Liver (tissue), 9 donors: ENCODE results near the gene PEX19. TPM values are rescaled to one million over a fixed set of nuclear protein-coding genes. Genes with fewer than 3 reads are reported as not detected.

Experiments
- DNase-seq: peaks from one replicate; pipeline ENCODE4 v3.0.0-alpha.2; 2017; ENCODE audit warnings: low spot score
- H3K27ac ChIP-seq, 2 donors: one replicate each; pipeline ENCODE4 v1.7.0; 2013; ENCODE audit warnings: inconsistent platforms in 2 of 2, low read length in 2 of 2, control low read depth in 1 of 2, low read depth in 1 of 2, mild to moderate bottlenecking in 1 of 2
- H3K27me3 ChIP-seq, 4 donors: one replicate each; pipeline versions ENCODE4 v1.6.1 to v1.7.0; 2013; ENCODE audit warnings: low read length in 3 of 4, inconsistent platforms in 1 of 4, mild to moderate bottlenecking in 1 of 4, moderate library complexity in 1 of 4; ENCODE audit not compliant: control insufficient read depth in 4 of 4, insufficient read depth in 4 of 4
- H3K36me3 ChIP-seq, 4 donors: one replicate each; pipeline versions ENCODE4 v1.6.1 to v1.7.0; 2013; ENCODE audit warnings: low read length in 3 of 4, mild to moderate bottlenecking in 3 of 4, low read depth in 1 of 4, moderate library complexity in 1 of 4; ENCODE audit not compliant: control insufficient read depth in 4 of 4, insufficient read depth in 3 of 4
- H3K4me1 ChIP-seq, 4 donors: one replicate each; pipeline versions ENCODE4 v1.6.1 to v1.7.0; 2013; ENCODE audit warnings: low read length in 3 of 4, mild to moderate bottlenecking in 3 of 4, moderate library complexity in 1 of 4; ENCODE audit not compliant: control insufficient read depth in 4 of 4, insufficient read depth in 4 of 4
- H3K4me3 ChIP-seq, 3 donors: one replicate each; pipeline versions ENCODE4 v1.6.1 to v1.7.0; 2013; ENCODE audit warnings: low read length in 3 of 3, control low read depth in 1 of 3, low read depth in 1 of 3, mild to moderate bottlenecking in 1 of 3
- H3K9ac ChIP-seq, 2 donors: one replicate each; pipeline ENCODE4 v1.7.0; 2013; ENCODE audit warnings: low read length in 2 of 2, mild to moderate bottlenecking in 2 of 2, moderate library complexity in 2 of 2, control low read depth in 1 of 2, low read depth in 1 of 2
- H3K9me3 ChIP-seq, 4 donors: one replicate each; pipeline versions ENCODE4 v1.6.1 to v1.7.0; 2013; ENCODE audit warnings: low read length in 3 of 4; ENCODE audit not compliant: control insufficient read depth in 4 of 4
- ATF3 ChIP-seq: IDR thresholded peaks from 2 replicates; pipeline ENCODE4 v1.6.1; 2016; ENCODE audit warnings: antibody characterized with exemption
- CTCF ChIP-seq: fragments of 150-350 bp; IDR thresholded peaks from 2 replicates; pipeline ENCODE4 v1.5.1; 2017; ENCODE audit warnings: improper control_type of control experiment, low read depth, low read length; ENCODE audit not compliant: missing input control
- EGR1 ChIP-seq, 2 donors: IDR thresholded peaks; 2 replicates each; pipeline ENCODE4 v1.6.1; 2016 to 2018; ENCODE audit warnings: antibody characterized with exemption in 2 of 2, low read depth in 2 of 2
- FOXA1 ChIP-seq: IDR thresholded peaks from 2 replicates; pipeline ENCODE4 v1.6.1; 2016; ENCODE audit warnings: antibody characterized with exemption
- FOXA2 ChIP-seq: IDR thresholded peaks from 2 replicates; pipeline ENCODE4 v1.6.1; 2016; ENCODE audit warnings: antibody characterized with exemption
- GABPA ChIP-seq, 2 donors: IDR thresholded peaks in 1 of 2; conservative IDR thresholded peaks in 1 of 2; 2 replicates each; pipeline ENCODE4 v1.6.1; 2016; ENCODE audit warnings: antibody characterized with exemption in 2 of 2, mild to moderate bottlenecking in 1 of 2, moderate library complexity in 1 of 2
- HNF4A ChIP-seq, 2 donors: conservative IDR thresholded peaks; 2 replicates each; pipeline ENCODE4 v1.6.1; 2016; ENCODE audit warnings: antibody characterized with exemption in 2 of 2, mild to moderate bottlenecking in 2 of 2
- HNF4G ChIP-seq: IDR thresholded peaks from 2 replicates; pipeline ENCODE4 v1.6.1; 2016; ENCODE audit warnings: antibody characterized with exemption
- JUND ChIP-seq, 2 donors: IDR thresholded peaks; 2 replicates each; pipeline ENCODE4 v1.6.1; 2016; ENCODE audit warnings: antibody characterized with exemption in 2 of 2
- MAX ChIP-seq: IDR thresholded peaks from 2 replicates; pipeline ENCODE4 v1.6.1; 2016; ENCODE audit warnings: antibody characterized with exemption
- NR2F2 ChIP-seq: IDR thresholded peaks from 2 replicates; pipeline ENCODE4 v1.6.1; 2016; ENCODE audit warnings: antibody characterized with exemption
- REST ChIP-seq: IDR thresholded peaks from 2 replicates; pipeline ENCODE4 v1.6.1; 2016; ENCODE audit warnings: antibody characterized with exemption, mild to moderate bottlenecking
- RXRA ChIP-seq, 2 donors: IDR thresholded peaks; 2 replicates each; pipeline ENCODE4 v1.6.1; 2017 to 2018; ENCODE audit warnings: antibody characterized with exemption in 2 of 2, mild to moderate bottlenecking in 1 of 2
- TAF1 ChIP-seq: conservative IDR thresholded peaks from 2 replicates; pipeline ENCODE4 v1.6.1; 2016; ENCODE audit warnings: antibody characterized with exemption, mild to moderate bottlenecking
- YY1 ChIP-seq: IDR thresholded peaks from 2 replicates; pipeline ENCODE4 v1.6.1; 2016; ENCODE audit warnings: antibody characterized with exemption, mild to moderate bottlenecking
- ZBTB33 ChIP-seq: IDR thresholded peaks from 2 replicates; pipeline ENCODE4 v1.6.1; 2016; ENCODE audit warnings: antibody characterized with exemption
- polyA plus RNA-seq, 2 donors: library from polyadenylated mRNA; stranded (reverse) in 1 of 2; unstranded in 1 of 2; fragments of 200-250 nt in 1 of 2; fragments of >200 nt in 1 of 2; fragmentation: Nextera tagmentation in 1 of 2; extraction: Ambion mirVana in 1 of 2; gene quantifications; one replicate each; pipeline versions ENCODE4 v1.2.1 to v1.2.3, GENCODE V29; 2013 to 2015
- total RNA-seq, 2 donors: library from RNA; depleted of rRNA; stranded (reverse); fragments of >200 nt; gene quantifications; one replicate each; pipeline ENCODE4 v1.2.3, GENCODE V29; 2014
- donor health status: healthy.
- donor health status: healthy.
- donor health status: healthy.
- donor health status: healthy.
- donor health status: healthy.

The PEX19 gene
- total and polyA plus RNA-seq, 4 donors: 24.8 to 73.9 (median 43.7) TPM

- no peak overlapping the region for H3K27ac ChIP-seq
- H3K36me3 ChIP-seq: peaks cover 18 to 91% (median 84%) of the 10 kb centered on the region in 4 donors
- H3K27me3 ChIP-seq: no peaks in the 10 kb centered on the region
- no peaks in the 10 kb centered on the region for H3K4me1 ChIP-seq
- TF ChIP-seq ZBTB33: no peak
- TF ChIP-seq JUND (IDR thresholded peaks at IDR 0.05): no peak
- TF ChIP-seq RXRA (IDR thresholded peaks at IDR 0.05): no peak
- TF ChIP-seq GABPA (IDR thresholded peaks at IDR 0.05 in 1 of 2, conservative IDR thresholded peaks at IDR 0.05 in 1 of 2): no peak
- no peak for TF ChIP-seq CTCF
- no peak for TF ChIP-seq YY1
- TF ChIP-seq FOXA1: no peak
- no peak for TF ChIP-seq ATF3
- no peak for TF ChIP-seq HNF4G
- no peak for TF ChIP-seq REST
- TF ChIP-seq EGR1 (IDR thresholded peaks at IDR 0.05; ENCODE audit: low read depth in 2 of 2): no peak
- no peak for TF ChIP-seq HNF4A (conservative IDR thresholded peaks at IDR 0.05)
- TF ChIP-seq FOXA2: no peak
- no peak for TF ChIP-seq TAF1
- TF ChIP-seq NR2F2: no peak
- TF ChIP-seq MAX: no peak
- H3K9ac ChIP-seq: no peak overlapping the region
- H3K9me3 ChIP-seq: no peaks in the 10 kb centered on the region
- H3K4me3 ChIP-seq: no peak overlapping the region
- DNase-seq: no peak
Observed at GRCh38 chr1:160309185-160309557, 24.2 kb upstream of the PEX19 start.
